GM12874 (cell line): ENCODE results near the gene WIF1.

Experiments
- TF ChIP-seq, protein P1 (sequence below): IDR thresholded peaks from 2 replicates; pipeline ENCODE4 v1.5.1; 2011; ENCODE audit warnings: low read depth, mild to moderate bottlenecking, control low read depth, low read length, moderate library complexity; ENCODE audit not compliant: insufficient read depth

Gene WIF1

DNA sequence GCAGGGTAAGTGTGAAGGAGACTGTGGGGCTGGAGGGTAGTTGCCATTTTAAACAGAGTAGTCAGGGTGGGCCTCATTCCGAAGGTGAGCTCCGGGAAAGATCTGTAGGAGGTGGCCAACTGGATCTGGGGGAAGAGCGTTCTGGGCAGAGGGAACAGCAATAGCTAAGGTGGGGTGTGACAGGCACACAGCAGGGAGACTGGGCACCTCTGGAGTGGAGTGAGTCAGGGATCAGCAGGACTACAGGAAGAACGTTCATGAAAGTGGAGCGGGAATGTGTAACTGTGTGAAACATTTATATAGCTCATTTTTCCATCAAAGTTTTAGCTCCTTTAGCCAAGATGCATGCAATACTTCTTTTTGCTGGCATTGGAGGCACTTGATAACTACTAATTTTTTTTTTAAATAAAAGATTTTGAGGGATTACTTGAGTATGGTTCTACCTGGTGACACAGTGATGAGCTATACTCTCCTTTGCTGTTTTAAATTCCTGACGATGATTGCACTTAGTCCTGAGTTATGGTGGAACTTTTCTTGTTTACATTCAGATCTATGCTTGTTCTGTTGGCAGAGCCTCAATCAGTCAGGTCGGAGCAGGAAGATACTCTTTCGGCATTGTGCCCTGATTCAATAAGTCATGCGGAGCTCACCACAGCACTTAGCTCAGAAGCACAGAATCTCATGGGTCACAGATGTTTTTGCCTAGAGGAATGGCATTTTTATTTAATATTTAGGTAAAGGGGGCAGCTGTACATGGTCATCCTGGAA, 106.4 kb downstream of the WIF1 start:
- TF ChIP-seq, protein P1, sequence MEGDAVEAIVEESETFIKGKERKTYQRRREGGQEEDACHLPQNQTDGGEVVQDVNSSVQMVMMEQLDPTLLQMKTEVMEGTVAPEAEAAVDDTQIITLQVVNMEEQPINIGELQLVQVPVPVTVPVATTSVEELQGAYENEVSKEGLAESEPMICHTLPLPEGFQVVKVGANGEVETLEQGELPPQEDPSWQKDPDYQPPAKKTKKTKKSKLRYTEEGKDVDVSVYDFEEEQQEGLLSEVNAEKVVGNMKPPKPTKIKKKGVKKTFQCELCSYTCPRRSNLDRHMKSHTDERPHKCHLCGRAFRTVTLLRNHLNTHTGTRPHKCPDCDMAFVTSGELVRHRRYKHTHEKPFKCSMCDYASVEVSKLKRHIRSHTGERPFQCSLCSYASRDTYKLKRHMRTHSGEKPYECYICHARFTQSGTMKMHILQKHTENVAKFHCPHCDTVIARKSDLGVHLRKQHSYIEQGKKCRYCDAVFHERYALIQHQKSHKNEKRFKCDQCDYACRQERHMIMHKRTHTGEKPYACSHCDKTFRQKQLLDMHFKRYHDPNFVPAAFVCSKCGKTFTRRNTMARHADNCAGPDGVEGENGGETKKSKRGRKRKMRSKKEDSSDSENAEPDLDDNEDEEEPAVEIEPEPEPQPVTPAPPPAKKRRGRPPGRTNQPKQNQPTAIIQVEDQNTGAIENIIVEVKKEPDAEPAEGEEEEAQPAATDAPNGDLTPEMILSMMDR = no peak

DNA sequence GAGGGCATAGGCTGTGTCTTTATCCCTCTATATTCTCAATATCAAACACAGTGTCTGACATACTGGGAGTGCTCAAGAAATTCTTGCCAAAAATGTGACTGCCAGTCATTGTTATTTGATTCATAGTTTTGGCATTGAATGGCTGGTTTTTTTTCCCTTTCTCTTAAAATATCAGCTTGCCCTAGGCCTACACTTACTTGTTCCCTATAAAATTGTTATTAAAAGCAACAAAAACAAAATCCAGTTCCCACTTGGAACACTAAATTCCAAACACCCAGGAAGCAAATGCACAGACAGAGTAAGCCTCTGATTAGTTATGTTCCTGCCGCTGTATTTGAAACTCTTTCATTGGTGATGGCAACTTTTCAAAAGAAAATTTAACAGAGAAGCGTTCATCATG, 110.7 kb downstream of the WIF1 start:
- TF ChIP-seq, protein P1 = no peak

DNA sequence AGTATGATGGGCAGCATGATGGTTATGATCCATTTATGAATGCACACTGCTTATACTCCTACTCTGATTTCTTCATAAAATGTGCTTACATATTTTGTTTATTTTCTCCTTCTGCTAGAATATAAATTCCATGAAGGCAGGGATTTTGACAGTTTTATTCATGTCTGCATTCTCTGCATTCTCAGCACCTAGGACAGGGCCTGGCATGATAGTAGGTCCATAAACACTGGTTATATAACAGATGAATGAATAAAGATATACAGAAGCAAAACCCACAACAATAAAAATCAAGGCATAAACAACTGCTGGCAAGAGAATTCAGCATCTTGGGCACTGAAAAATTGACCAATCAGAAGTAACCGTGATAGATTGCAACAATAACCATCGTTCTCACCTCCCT, 115.4 kb downstream of the WIF1 start:
- TF ChIP-seq, protein P1 = no peak

DNA sequence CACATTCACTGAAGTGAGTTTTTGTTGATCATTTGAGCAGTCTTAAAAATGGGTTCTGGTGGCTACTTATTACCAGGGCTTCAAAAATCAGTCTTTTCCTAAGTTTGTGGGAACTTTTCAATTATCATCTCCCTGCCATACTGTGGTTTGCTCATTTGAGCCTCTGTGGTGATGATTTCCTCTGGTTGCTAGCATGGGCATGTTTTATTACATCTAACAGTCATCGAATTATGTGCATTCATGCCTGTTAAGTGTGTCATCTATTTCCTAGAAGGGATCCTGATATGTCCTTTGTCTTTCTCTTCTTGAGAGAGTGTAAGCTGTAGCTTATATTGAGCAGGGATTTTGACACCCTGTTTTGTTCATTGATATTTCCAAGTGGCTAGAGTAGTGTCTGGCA, 116.8 kb downstream of the WIF1 start:
- TF ChIP-seq, protein P1 = no peak
